Left ventricle myocardium superior (tissue), 1 donor: ENCODE measurements around the gene GPR162. TPM values are rescaled to one million over a fixed set of nuclear protein-coding genes. Genes with fewer than 3 reads are reported as not detected.

Source experiments
- ATAC-seq: fragments of 200-7000 bp; cut with Tn5 transposase; one replicate; pipeline ENCODE4 v1.9.1; 2020; ENCODE audit warnings: mild to moderate bottlenecking, moderate library complexity
- DNase-seq: peaks from one replicate; pipeline ENCODE4 v3.0.0-alpha.2; 2020
- intact Hi-C: fragments of 100-400 bp; cut with micrococcal nuclease; formaldehyde crosslinking; loops from one replicate; pipeline ENCODE4 v1.11.0; 2022
- long read RNA-seq: library from polyadenylated mRNA; unstranded; transcript quantifications from one replicate; pipeline ENCODE4 v2.0.0, GENCODE V29; 2021
- total RNA-seq: library from RNA; stranded (reverse); fragmentation: NEBNext Ultra II Directional; extraction: Animal tissue kit (Norgen Biotek cat#: 25700); gene quantifications from one replicate; pipeline ENCODE4 v1.2.1, GENCODE V29; 2021
- donor health status: DM: no; HTN: yes; CAD: no; lungs with severe emphysema.

Gene GPR162
- total RNA-seq, result 5.3 TPM
- long read RNA-seq, partial matches to known transcripts, result 5 of 8 reads
- long read RNA-seq, other reads (novel, unspliced or antisense), result 3 of 8 reads

GRCh38 chr12:6821591-6822425, at the start of gene GPR162:
GPR162 (plus strand) TSS chr12:6821821; CDS start chr12:6823899, 2,078 bp downstream.
- intact Hi-C loops, result no loop called here
- DNase-seq (peak; percentile 79), ATAC-seq (peak; percentile 69)

GRCh38 chr12:6772331-6772695, 49.3 kb upstream of the GPR162 start, which contains the start of gene LAG3:
LAG3 (plus strand) TSS chr12:6772520; CDS start chr12:6772853, 333 bp downstream.
- peak; percentile 6 for ATAC-seq
- peak; percentile 33 for DNase-seq

GRCh38 chr12:6772726-6773589, 48.7 kb upstream of the GPR162 start:
- ATAC-seq (no peak), DNase-seq (peak; percentile 22)
- intact Hi-C loops, result loop anchor here (2.0 kb wide), 1 partner anchor 38 kb away; no protein-coding TSS in a partner anchor

More at GRCh38 chr12:6772331-6772695, 49.3 kb upstream of the GPR162 start, which contains the start of gene LAG3:
- intact Hi-C loops, result loop anchor here (2.0 kb wide), 1 partner anchor 38 kb away; no protein-coding TSS in a partner anchor

GRCh38 chr12:6773590-6774351, 47.9 kb upstream of the GPR162 start:
- intact Hi-C loops, result loop anchor here (2.0 kb wide), 1 partner anchor 39 kb away; no protein-coding TSS in a partner anchor
- ATAC-seq (no peak), DNase-seq (peak; percentile 37)

GRCh38 chr12:6774499-6775062, 47.0 kb upstream of the GPR162 start:
- intact Hi-C loops, result no loop called here
- no peak for ATAC-seq
- peak; percentile 28 for DNase-seq

GRCh38 chr12:6775185-6776174, 46.1 kb upstream of the GPR162 start:
- ATAC-seq, result no peak
- DNase-seq, result no peak
- intact Hi-C loops, result no loop called here

GRCh38 chr12:6777386-6777785, 44.2 kb upstream of the GPR162 start:
- ATAC-seq (no peak), DNase-seq (no peak)
- intact Hi-C loops, result no loop called here

- intact Hi-C loops, result no loop called here
- DNase-seq (peak; percentile 66), ATAC-seq (peak; percentile 64)
Observed at GRCh38 chr12:6778217-6778573, 43.4 kb upstream of the GPR162 start.

- intact Hi-C loops, result no loop called here
- ATAC-seq (peak; percentile 97), DNase-seq (peak; percentile 95)
Observed at GRCh38 chr12:6778574-6779550, 42.8 kb upstream of the GPR162 start.

GRCh38 chr12:6779708-6780432, 41.8 kb upstream of the GPR162 start:
- intact Hi-C loops, result no loop called here
- DNase-seq (no peak), ATAC-seq (no peak)

- intact Hi-C loops, result no loop called here
- ATAC-seq (no peak), DNase-seq (no peak)
Observed at GRCh38 chr12:6780573-6780972, 41.0 kb upstream of the GPR162 start.

GRCh38 chr12:6782119-6782518, 39.5 kb upstream of the GPR162 start:
- no peak for DNase-seq
- intact Hi-C loops, result no loop called here

GRCh38 chr12:6782850-6783566, 38.6 kb upstream of the GPR162 start:
- no peak for DNase-seq
- intact Hi-C loops, result no loop called here
- no peak for ATAC-seq

More at GRCh38 chr12:6782119-6782518, 39.5 kb upstream of the GPR162 start:
- ATAC-seq, result no peak

GRCh38 chr12:6783828-6784227, 37.8 kb upstream of the GPR162 start:
- DNase-seq (no peak), ATAC-seq (no peak)
- intact Hi-C loops, result no loop called here

GRCh38 chr12:6784296-6784695, 37.3 kb upstream of the GPR162 start:
- DNase-seq (no peak), ATAC-seq (no peak)
- intact Hi-C loops, result no loop called here
